Activated CD4-positive, alpha-beta T cell treated with anti-CD3 and anti-CD28 coated beads, Interleukin-2, amount 10 ng/mL, durations not matched to agents 24 days and 14 days (primary cell): Measurements from ENCODE around the gene SURF2. TPM values are rescaled to one million over a fixed set of nuclear protein-coding genes. Genes with fewer than 3 reads are reported as not detected.
"Not testable (repeated sequence)": the region's sequence is repeated elsewhere in the genome, so short reads cannot be mapped to it uniquely, and the experiment has no call there.

Source experiments
- DNase-seq: peaks from one replicate; pipeline ENCODE4 v3.0.0; 2022
- H3K27ac Mint-ChIP-seq: one replicate; pipeline ENCODE4 v1.8.0; 2022; ENCODE audit warnings: mild to moderate bottlenecking, mixed read lengths
- H3K27me3 Mint-ChIP-seq: one replicate; pipeline ENCODE4 v1.8.0; 2022; ENCODE audit warnings: mixed read lengths
- H3K36me3 Mint-ChIP-seq: one replicate; pipeline ENCODE4 v1.8.0; 2022; ENCODE audit warnings: low read depth, mild to moderate bottlenecking, mixed read lengths
- H3K4me1 Mint-ChIP-seq: one replicate; pipeline ENCODE4 v1.8.0; 2021; ENCODE audit warnings: mixed read lengths
- H3K4me3 Mint-ChIP-seq: one replicate; pipeline ENCODE4 v1.8.0; 2022; ENCODE audit warnings: mild to moderate bottlenecking, moderate library complexity, mixed read lengths
- H3K9me3 Mint-ChIP-seq: one replicate; pipeline ENCODE4 v1.8.0; 2021; ENCODE audit warnings: mixed read lengths
- intact Hi-C: fragments of 100-400 bp; cut with micrococcal nuclease; formaldehyde crosslinking; loops from one replicate; pipeline ENCODE4 v1.15.1; 2023
- total RNA-seq: library from RNA; stranded (reverse); gene quantifications from 2 replicates; pipeline ENCODE4 v1.2.3, GENCODE V29; 2022

The SURF2 gene
- total RNA-seq, 1 donor from 2014 or later: 28.5 TPM

- Mint-ChIP-seq H3K4me1 (peaks cover 55% of the 10 kb centered on the region), H3K36me3 (peaks cover 75% of the 10 kb centered on the region), H3K4me3 (peak overlapping the region; percentile 84), H3K27me3 (no peaks in the 10 kb centered on the region), H3K9me3 (no peaks in the 10 kb centered on the region), H3K27ac (peak overlapping the region; percentile 94)
- intact Hi-C loops: no loop called here
- no peak for DNase-seq
Measured at GRCh38 chr9:133369422-133369821, 13.1 kb downstream of the SURF2 start.

- H3K9me3 Mint-ChIP-seq: no peaks in the 10 kb centered on the region
Measured at GRCh38 chr9:133369933-133370332, 13.6 kb downstream of the SURF2 start.

GRCh38 chr9:133370685-133371084 lies 14.3 kb downstream of the SURF2 start:
- DNase-seq: peak; percentile 80
- peak overlapping the region; percentile 84 for H3K4me3 Mint-ChIP-seq
- no peaks in the 10 kb centered on the region for H3K9me3 Mint-ChIP-seq

More at GRCh38 chr9:133369933-133370332, 13.6 kb downstream of the SURF2 start:
- Mint-ChIP-seq H3K4me3 (peak overlapping the region; percentile 84), H3K4me1 (peaks cover 59% of the 10 kb centered on the region), H3K27me3 (peaks cover 2% of the 10 kb centered on the region), H3K27ac (peak overlapping the region; percentile 94), H3K36me3 (peaks cover 80% of the 10 kb centered on the region)
- no peak for DNase-seq
- intact Hi-C loops: loop anchor here (2.0 to 5.0 kb wide), 3 partner anchors 91 to 223 kb away; no protein-coding TSS in a partner anchor

GRCh38 chr9:133371261-133371711 lies 14.9 kb downstream of the SURF2 start:
- Mint-ChIP-seq H3K4me1 (peaks cover 62% of the 10 kb centered on the region), H3K27me3 (peaks cover 2% of the 10 kb centered on the region), H3K9me3 (no peaks in the 10 kb centered on the region), H3K27ac (peak overlapping the region; percentile 94), H3K36me3 (peaks cover 70% of the 10 kb centered on the region), H3K4me3 (peak overlapping the region; percentile 84)
- peak; percentile 87 for DNase-seq
- intact Hi-C loops: loop anchor here (1.0 to 5.0 kb wide), 6 partner anchors 15 to 224 kb away; partner anchors contain the start of genes MED22, RPL7A, SURF1 and SURF2

More at GRCh38 chr9:133370685-133371084, 14.3 kb downstream of the SURF2 start:
- H3K27me3 Mint-ChIP-seq: peaks cover 2% of the 10 kb centered on the region
- peak overlapping the region; percentile 94 for H3K27ac Mint-ChIP-seq
- intact Hi-C loops: loop anchor here (1.0 to 5.0 kb wide), 6 partner anchors 14 to 223 kb away; partner anchors contain the start of genes MED22, RPL7A, SURF1 and SURF2
- peaks cover 62% of the 10 kb centered on the region for H3K4me1 Mint-ChIP-seq
- peaks cover 76% of the 10 kb centered on the region for H3K36me3 Mint-ChIP-seq

- Mint-ChIP-seq H3K4me1 (peaks cover 62% of the 10 kb centered on the region), H3K36me3 (peaks cover 64% of the 10 kb centered on the region), H3K9me3 (no peaks in the 10 kb centered on the region), H3K27me3 (peaks cover 2% of the 10 kb centered on the region), H3K4me3 (peak overlapping the region; percentile 84), H3K27ac (peak overlapping the region; percentile 94)
- peak; percentile 62 for DNase-seq
- intact Hi-C loops: loop anchor here (5.0 kb wide), 2 partner anchors 185 to 225 kb away; no protein-coding TSS in a partner anchor
Measured at GRCh38 chr9:133372144-133372543, 15.8 kb downstream of the SURF2 start.

GRCh38 chr9:133374612-133375115 lies 18.3 kb downstream of the SURF2 start:
- DNase-seq: peak; percentile 74
- intact Hi-C loops: loop anchor here (5.0 kb wide), 2 partner anchors 187 to 227 kb away; no protein-coding TSS in a partner anchor

GRCh38 chr9:133375116-133375723 lies 18.9 kb downstream of the SURF2 start:
- intact Hi-C loops: no loop called here
- Mint-ChIP-seq H3K36me3 (peaks cover 43% of the 10 kb centered on the region), H3K4me1 (peaks cover 49% of the 10 kb centered on the region), H3K27me3 (peaks cover 7% of the 10 kb centered on the region), H3K9me3 (no peaks in the 10 kb centered on the region), H3K27ac (peak overlapping the region; percentile 97), H3K4me3 (peak overlapping the region; percentile 99)
- peak; percentile 76 for DNase-seq

More at GRCh38 chr9:133374612-133375115, 18.3 kb downstream of the SURF2 start:
- Mint-ChIP-seq H3K36me3 (peaks cover 49% of the 10 kb centered on the region), H3K27ac (peak overlapping the region; percentile 97), H3K27me3 (peaks cover 7% of the 10 kb centered on the region), H3K4me1 (peaks cover 54% of the 10 kb centered on the region), H3K4me3 (peak overlapping the region; percentile 99), H3K9me3 (no peaks in the 10 kb centered on the region)

- Mint-ChIP-seq H3K27ac (peak within 1 kb of the TSS; percentile 97), H3K9me3 (no peaks in the 10 kb centered on the region), H3K4me1 (peaks cover 42% of the 10 kb centered on the region), H3K36me3 (peaks cover 35% of the 10 kb centered on the region), H3K4me3 (peak within 1 kb of the TSS; percentile 99), H3K27me3 (peaks cover 7% of the 10 kb centered on the region)
- peak; percentile 100 for DNase-seq
- intact Hi-C loops: loop anchor here (1.0 kb wide), 4 partner anchors 28 to 83 kb away; partner anchors contain the start of genes CACFD1, MED22, REXO4 and RPL7A
Measured at GRCh38 chr9:133375724-133376654, 19.6 kb downstream of the SURF2 start, which contains the start of the genes STKLD1 and SURF4. Gene STKLD1 (plus strand): TSS chr9:133376366. CDS start chr9:133376474, 108 bp downstream. Gene SURF4 (minus strand): TSS chr9:133376060. CDS start chr9:133375969, 91 bp downstream.

GRCh38 chr9:133377280-133377679 lies 20.9 kb downstream of the SURF2 start:
- H3K27ac Mint-ChIP-seq, H3K9me3 Mint-ChIP-seq, DNase-seq, intact Hi-C loops, H3K27me3 Mint-ChIP-seq: not testable (repeated sequence)
- Mint-ChIP-seq H3K4me3 (peak overlapping the region; percentile 67), H3K4me1 (peaks cover 29% of the 10 kb centered on the region), H3K36me3 (peaks cover 23% of the 10 kb centered on the region)

GRCh38 chr9:133377721-133378216 lies 21.4 kb downstream of the SURF2 start:
- no peak for DNase-seq
- peaks cover 19% of the 10 kb centered on the region for H3K36me3 Mint-ChIP-seq
- H3K4me3 Mint-ChIP-seq: no peak overlapping the region
- intact Hi-C loops: no loop called here
- H3K27ac Mint-ChIP-seq: no peak overlapping the region
- peaks cover 7% of the 10 kb centered on the region for H3K27me3 Mint-ChIP-seq
- H3K9me3 Mint-ChIP-seq: no peaks in the 10 kb centered on the region
- peaks cover 24% of the 10 kb centered on the region for H3K4me1 Mint-ChIP-seq

GRCh38 chr9:133378408-133378962 lies 22.1 kb downstream of the SURF2 start:
- Mint-ChIP-seq H3K4me1 (peaks cover 17% of the 10 kb centered on the region), H3K27me3 (peaks cover 7% of the 10 kb centered on the region), H3K4me3 (no peak overlapping the region), H3K27ac (no peak overlapping the region), H3K36me3 (peaks cover 12% of the 10 kb centered on the region), H3K9me3 (no peaks in the 10 kb centered on the region)
- DNase-seq: no peak
- intact Hi-C loops: no loop called here

- Mint-ChIP-seq H3K9me3 (no peaks in the 10 kb centered on the region), H3K4me3 (no peak overlapping the region), H3K4me1 (peaks cover 13% of the 10 kb centered on the region), H3K36me3 (peaks cover 8% of the 10 kb centered on the region), H3K27me3 (peaks cover 7% of the 10 kb centered on the region), H3K27ac (no peak overlapping the region)
- no peak for DNase-seq
- intact Hi-C loops: no loop called here
Measured at GRCh38 chr9:133379153-133380086, 23.1 kb downstream of the SURF2 start.
